Endothelial cell of umbilical vein (primary cell): ENCODE measurements around the gene SULT1A4.
"Not testable (repeated sequence)": the region's sequence is repeated elsewhere in the genome, so short reads cannot be mapped to it uniquely, and the experiment has no call there.

Source experiments
- CTCF ChIP-seq, 2 donors: IDR thresholded peaks; 1 replicate in 1 of 2; 2 replicates in 1 of 2; pipeline ENCODE4 v1.5.1; 2011; ENCODE audit warnings: low read length in 2 of 2, mild to moderate bottlenecking in 2 of 2, moderate library complexity in 2 of 2, control low read depth in 1 of 2, inconsistent platforms in 1 of 2, low read depth in 1 of 2; ENCODE audit not compliant: insufficient read depth in 1 of 2; ENCODE audit errors: extremely low read depth in 1 of 2
- EZH2 ChIP-seq: IDR thresholded peaks from 2 replicates; pipeline ENCODE4 v1.6.1; 2012; ENCODE audit warnings: borderline replicate concordance, low read depth, mild to moderate bottlenecking, moderate library complexity, low read length, inconsistent platforms; ENCODE audit not compliant: severe bottlenecking
- FOS ChIP-seq: IDR thresholded peaks from 2 replicates; pipeline ENCODE4 v1.6.1; 2011; ENCODE audit warnings: mild to moderate bottlenecking, low read length, moderate library complexity, borderline replicate concordance; ENCODE audit not compliant: insufficient read depth
- GATA2 ChIP-seq: IDR thresholded peaks from 2 replicates; pipeline ENCODE4 v1.7.0; 2011; ENCODE audit warnings: low read depth, mild to moderate bottlenecking, moderate library complexity, mixed read lengths, low read length; ENCODE audit not compliant: insufficient read length, insufficient read depth
- JUN ChIP-seq: IDR thresholded peaks from 2 replicates; pipeline ENCODE4 v1.6.1; 2011; ENCODE audit warnings: borderline replicate concordance, low read depth; ENCODE audit not compliant: insufficient read length, insufficient read depth
- MAX ChIP-seq: IDR thresholded peaks from 2 replicates; pipeline ENCODE4 v1.6.1; 2011; ENCODE audit not compliant: insufficient read depth, insufficient read length
- MYC ChIP-seq: IDR thresholded peaks from one replicate; pipeline ENCODE4 v1.6.1; 2011; ENCODE audit warnings: mild to moderate bottlenecking, low read depth, low read length
- POLR2A ChIP-seq: IDR thresholded peaks from 2 replicates; pipeline ENCODE4 v1.6.1; 2012; ENCODE audit warnings: low read depth, mild to moderate bottlenecking, control low read depth, low read length
- POLR2AphosphoS5 ChIP-seq: IDR thresholded peaks from 2 replicates; pipeline ENCODE4 v1.6.1; 2012; ENCODE audit warnings: low read depth, mild to moderate bottlenecking, control low read depth, low read length, moderate library complexity; ENCODE audit not compliant: insufficient read depth

- not testable (repeated sequence) for TF ChIP-seq MYC; CTCF (IDR thresholded peaks at IDR 0.05; ENCODE audit: extremely low read depth in 1 of 2, insufficient read depth in 1 of 2, low read depth in 1 of 2, low read length in 2 of 2); POLR2A; POLR2AphosphoS5; EZH2; JUN; FOS; MAX; GATA2
These were observed 22.6 kb downstream of the SULT1A4 start for GRCh38 chr16:29482276-29482675.
